ENCODE data around the gene ATXN7L1.
A peak's percentile ranks its signal among the peaks of the same experiment; 100 is the strongest.
"Not testable (repeated sequence)": the region's sequence is repeated elsewhere in the genome, so short reads cannot be mapped to it uniquely, and the experiment has no call there.

ATXN7L1 gene

DNA sequence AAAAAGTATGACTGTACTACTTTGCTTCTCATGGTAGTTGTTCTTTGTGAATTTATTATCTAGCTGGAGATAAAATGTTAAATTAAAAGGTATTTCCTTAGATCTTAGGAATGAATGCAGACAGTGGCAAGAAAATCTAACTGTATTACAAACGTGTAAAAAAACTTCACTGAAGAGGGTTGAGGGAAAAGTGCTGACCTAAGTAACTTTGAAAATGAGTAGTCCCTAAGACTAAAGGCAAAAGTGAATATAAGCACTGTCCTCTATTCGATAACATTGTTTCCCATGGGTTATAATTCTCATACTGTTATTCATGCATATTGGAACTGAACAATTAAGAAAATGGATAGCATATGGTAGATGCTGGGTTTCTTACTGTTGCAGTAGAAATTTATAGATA is 148.4 kb downstream of the ATXN7L1 start:
- DNase-seq, result no peak

DNA sequence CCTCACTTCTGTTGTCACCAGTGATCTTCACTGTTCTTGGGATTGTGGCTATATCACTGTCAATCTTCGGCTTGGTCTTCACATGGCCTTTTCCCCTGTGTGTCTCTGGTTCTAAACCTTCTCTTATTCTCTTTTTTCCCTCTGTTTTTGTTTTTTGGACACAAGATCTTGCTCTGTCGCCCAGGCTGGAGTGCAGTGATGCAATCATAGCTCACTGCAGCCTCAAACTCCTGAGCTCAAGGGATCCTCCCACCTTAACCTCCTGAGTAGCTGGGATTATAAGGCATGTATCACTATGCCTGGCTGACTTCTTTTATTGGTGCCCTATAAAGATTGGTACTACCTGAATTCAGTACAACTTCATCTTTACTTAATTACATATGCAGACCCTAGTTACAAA is 151.7 kb downstream of the ATXN7L1 start:
- no peak for DNase-seq

DNA sequence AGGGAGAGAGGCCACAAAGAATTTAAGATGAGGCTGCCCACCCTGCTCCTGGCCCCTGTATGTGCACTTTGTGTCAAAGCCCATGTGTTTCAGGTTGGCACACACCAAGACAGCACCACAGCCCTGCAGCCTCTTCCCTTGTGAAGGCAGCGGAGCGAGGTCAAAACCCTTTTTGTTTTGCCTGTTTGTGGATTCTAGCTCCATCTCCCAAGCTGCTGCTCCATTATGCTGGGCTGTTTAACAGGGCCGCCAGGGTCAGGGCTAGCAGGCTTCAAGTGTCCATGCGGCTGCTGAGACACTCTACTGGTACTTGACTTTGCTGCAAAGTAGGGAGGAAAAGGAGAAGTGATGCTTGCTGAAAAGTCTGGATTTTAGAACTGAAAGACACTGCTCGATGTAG is 152.8 kb downstream of the ATXN7L1 start:
- DNase-seq, result no peak

- no peak for DNase-seq
Observed at GRCh38 chr7:105721571-105722104, 154.8 kb downstream of the ATXN7L1 start.

DNA sequence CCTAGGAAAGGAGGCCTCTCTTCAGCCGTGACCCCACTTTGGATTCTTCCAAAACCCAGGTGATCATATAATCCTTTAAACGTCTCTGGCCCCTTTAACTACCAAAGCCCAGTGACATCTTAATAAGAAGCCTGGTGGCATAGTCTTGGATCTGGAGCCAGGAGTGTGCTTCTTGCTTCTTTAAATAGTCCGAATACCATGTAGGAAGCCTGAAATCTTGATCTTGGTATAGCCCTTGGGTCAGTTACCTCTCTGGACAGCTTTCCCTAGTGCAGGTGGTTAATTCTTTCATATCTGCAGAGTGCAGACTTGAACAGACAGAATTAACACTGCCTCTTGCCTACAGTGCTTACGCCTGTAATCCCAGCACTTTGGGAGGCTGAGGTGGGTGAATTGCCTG is 156.5 kb downstream of the ATXN7L1 start:
- DNase-seq, result no peak

DNA sequence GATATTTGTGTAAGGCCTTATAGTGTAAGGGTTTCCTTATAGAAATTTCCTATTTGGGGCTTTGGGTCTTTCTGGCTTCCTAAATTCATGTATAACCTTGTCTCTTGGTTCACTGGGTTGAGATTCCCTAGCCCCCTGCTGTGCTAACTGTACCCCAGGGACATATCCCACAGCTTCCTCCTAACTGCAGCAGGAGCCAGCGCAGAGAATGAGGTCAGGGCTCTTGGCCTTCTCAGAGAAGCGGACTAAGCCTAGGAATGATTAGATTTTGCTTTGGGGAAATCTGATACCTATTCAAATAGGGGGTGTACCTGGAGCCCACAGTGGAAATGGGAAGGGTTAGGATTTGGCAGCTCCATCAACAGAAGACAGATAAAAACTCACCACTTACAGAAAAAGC is 157.0 kb downstream of the ATXN7L1 start:
- no peak for DNase-seq

DNA sequence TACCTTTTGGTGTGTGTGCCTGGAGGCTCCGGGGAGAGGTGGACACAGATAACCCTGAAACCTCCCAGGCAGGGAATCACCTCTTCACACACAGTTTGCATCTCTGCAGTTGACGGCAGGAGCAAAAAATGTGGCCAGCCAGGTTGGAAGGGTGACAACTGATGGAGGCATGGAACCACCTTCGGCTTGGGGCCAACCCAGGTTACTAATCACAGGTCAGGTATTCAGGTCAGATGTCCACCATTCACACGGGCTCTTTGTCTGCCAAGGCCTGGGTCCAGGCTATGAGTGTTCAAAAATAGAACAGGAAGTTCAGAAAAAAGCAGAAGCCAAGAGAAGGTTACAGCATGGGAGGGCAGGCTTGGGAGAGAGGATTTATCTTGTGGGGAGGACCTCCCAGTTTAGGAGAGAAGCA is 157.9 kb downstream of the ATXN7L1 start:
- no peak for DNase-seq

DNA sequence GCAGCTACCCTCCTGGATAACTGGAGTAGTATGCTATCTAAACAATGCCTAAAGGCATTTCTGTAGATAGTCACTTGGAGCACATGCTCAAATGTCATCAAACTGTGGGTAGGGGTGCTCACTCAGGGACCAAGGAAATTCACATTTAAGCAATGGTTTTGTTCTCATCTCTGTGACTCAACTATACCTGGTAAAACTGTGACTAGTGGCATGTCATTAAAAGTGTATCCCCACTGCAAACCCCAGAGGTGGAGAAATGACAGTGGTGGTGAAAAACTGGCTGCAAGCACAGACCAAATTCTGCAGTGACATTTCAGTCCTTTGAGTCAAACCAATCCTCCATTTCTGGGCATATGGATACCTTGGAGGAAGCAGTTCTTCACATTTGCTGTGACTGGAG is 160.9 kb downstream of the ATXN7L1 start:
- DNase-seq, result no peak

- DNase-seq, result peak; percentile 47
Observed at GRCh38 chr7:105713488-105714465, 162.6 kb downstream of the ATXN7L1 start.

- DNase-seq, result no peak
Observed at GRCh38 chr7:105712877-105713276, 163.5 kb downstream of the ATXN7L1 start.

GRCh38 chr7:105711726-105712402 is 164.5 kb downstream of the ATXN7L1 start:
- no peak for DNase-seq

GRCh38 chr7:105710720-105711119 is 165.7 kb downstream of the ATXN7L1 start:
- not testable (repeated sequence) for DNase-seq

DNA sequence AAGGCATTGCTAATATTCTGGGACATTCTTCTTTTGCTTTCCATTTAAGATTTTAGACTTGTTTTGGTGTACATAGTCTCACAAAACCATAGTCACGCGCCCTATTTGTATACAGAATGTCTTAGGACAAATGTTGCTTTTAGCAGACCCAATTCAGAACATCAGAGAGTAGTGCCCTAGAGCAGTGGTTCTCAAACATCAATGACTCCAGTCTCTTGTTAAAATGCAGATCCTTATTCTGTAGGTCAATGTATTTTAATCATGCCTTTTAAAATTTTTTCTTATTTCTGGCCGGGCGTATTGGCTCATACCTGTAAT is 167.7 kb downstream of the ATXN7L1 start:
- no peak for DNase-seq

GRCh38 chr7:105707967-105708762 is 168.2 kb downstream of the ATXN7L1 start:
- DNase-seq, result no peak

DNA sequence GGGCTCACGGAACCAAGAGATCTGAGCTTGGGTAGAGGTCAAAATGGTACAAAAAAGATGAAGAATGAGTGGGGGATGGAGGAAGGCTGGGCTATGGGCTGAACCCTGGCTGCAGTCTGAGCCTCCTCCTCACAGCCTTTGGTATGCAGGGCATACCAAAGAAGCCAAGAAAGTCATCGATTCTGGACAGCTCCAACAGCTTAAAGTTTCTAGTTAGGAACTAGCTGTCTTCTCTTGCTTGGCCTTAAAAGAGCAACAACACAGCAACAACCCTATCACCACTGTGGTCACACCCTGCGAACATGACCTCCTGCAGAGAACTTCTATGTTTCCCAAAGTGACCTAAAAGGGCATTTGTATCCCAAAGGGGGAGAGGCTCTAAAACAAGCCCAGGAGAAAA is 169.0 kb downstream of the ATXN7L1 start:
- DNase-seq, result no peak

DNA sequence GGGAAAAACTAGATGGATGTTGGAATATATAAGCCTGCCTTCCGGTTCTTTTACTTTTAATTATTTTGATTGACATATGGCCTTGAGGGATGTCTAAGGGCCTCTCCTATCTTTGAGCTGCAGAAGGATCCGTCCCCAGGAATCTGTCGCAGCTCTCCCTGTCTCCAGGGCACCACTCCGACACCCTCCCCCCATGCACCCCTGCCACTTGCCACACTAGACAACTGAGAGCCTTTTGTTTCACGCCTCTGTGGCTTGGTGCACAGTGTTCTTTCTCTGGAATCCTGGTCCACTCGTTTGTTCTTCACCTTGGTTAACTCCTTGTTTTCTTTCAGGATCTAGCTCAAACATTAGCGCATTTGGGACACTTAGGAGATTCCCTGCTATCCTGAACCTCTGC is 171.0 kb downstream of the ATXN7L1 start:
- no peak for DNase-seq

GRCh38 chr7:105703207-105703930 is 173.0 kb downstream of the ATXN7L1 start:
- no peak for DNase-seq

- DNase-seq, result no peak
Observed at GRCh38 chr7:105699568-105700236, 176.7 kb downstream of the ATXN7L1 start.

- DNase-seq, result no peak
Observed at GRCh38 chr7:105698531-105698930, 177.9 kb downstream of the ATXN7L1 start.

DNA sequence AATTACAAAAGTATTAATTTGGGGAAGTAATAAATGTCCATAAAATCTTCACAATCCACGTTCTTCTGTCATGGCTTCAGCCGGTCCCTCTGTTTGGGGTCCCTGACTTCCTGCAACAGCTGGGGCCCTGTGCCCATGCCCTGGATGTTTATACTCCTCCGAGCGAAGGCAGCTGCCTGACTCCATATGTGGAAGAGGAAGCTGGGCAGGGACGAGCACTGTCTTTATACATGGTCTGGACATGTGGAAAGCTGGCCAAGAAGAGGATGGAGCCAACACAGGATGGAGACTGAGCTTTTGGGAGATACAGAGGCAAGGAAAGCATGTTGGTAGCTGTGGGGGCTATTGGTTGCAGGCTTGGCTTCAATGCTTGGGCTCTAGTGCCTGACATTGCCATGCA is 178.6 kb downstream of the ATXN7L1 start:
- DNase-seq, result no peak

DNA sequence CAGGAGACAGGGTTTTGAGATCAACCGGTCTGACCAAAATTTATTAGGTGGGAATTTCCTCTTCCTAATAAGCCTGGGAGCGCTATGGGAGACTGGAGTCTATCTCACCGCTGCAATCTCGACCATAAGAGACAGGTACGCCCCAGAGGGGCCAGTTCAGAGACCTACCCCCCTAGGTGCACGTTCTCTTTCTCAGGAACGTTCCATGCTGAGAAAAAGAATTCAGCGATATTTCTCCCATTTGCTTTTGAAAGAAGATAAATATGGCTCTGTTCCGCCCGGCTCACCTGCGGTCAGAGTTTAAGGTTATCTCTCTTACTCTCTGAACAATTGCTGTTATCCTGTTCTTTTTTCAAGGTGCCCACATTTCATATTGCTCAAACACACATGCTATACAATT is 179.2 kb downstream of the ATXN7L1 start:
- DNase-seq, result not testable (repeated sequence)

- DNase-seq, result no peak
Observed at GRCh38 chr7:105693576-105693975, 182.8 kb downstream of the ATXN7L1 start.

Data from NCI-H226 (cell line).